HepG2 (cell line): ENCODE measurements around the gene ASMT. TPM values are rescaled to one million over a fixed set of nuclear protein-coding genes. Genes with fewer than 3 reads are reported as not detected.
A peak's percentile ranks its signal among the peaks of the same experiment; 100 is the strongest.

Source experiments
- AGO1 ChIP-seq: fragments of 200-400 bp; formaldehyde crosslinking; IDR thresholded peaks from 2 replicates; pipeline ENCODE4 v1.6.1; 2017; ENCODE audit warnings: mild to moderate bottlenecking, low read depth, low read length, moderate library complexity; ENCODE audit not compliant: poor library complexity, severe bottlenecking
- CREB1 ChIP-seq, 2 experiments: fragments of 450-650 bp in 1 of 2; IDR thresholded peaks; 2 replicates each; pipeline ENCODE4 v1.6.1; 2016 to 2017; ENCODE audit warnings: control low read depth in 1 of 2, mild to moderate bottlenecking in 1 of 2, missing compliant biosample characterization in 1 of 2, missing genetic modification characterization in 1 of 2
- DNMT1 ChIP-seq: sonication (generic); formaldehyde crosslinking; IDR thresholded peaks from 2 replicates; pipeline ENCODE4 v1.5.1; 2020; ENCODE audit warnings: mild to moderate bottlenecking, missing genetic modification reagents
- ETV6 ChIP-seq: sonication (generic); formaldehyde crosslinking; conservative IDR thresholded peaks from 2 replicates; pipeline ENCODE4 v1.4.0; 2020; ENCODE audit warnings: missing genetic modification reagents
- FUBP1 ChIP-seq: sonication (generic); formaldehyde crosslinking; IDR thresholded peaks from 2 replicates; pipeline ENCODE4 v1.5.1; 2020; ENCODE audit warnings: missing genetic modification reagents, mild to moderate bottlenecking, borderline replicate concordance
- HNRNPH1 ChIP-seq: fragments of 200-400 bp; formaldehyde crosslinking; optimal IDR thresholded peaks from 2 replicates; pipeline ENCODE3; 2017; ENCODE audit warnings: mild to moderate bottlenecking, low read depth, low read length
- HNRNPL ChIP-seq: fragments of 200-400 bp; formaldehyde crosslinking; IDR thresholded peaks from 2 replicates; pipeline ENCODE4 v1.6.1; 2017; ENCODE audit warnings: mild to moderate bottlenecking, low read depth, low read length
- MXI1 ChIP-seq: IDR thresholded peaks from 3 replicates; pipeline ENCODE4 v1.6.1; 2012; ENCODE audit warnings: low read depth, low read length, inconsistent platforms, borderline replicate concordance
- NFYB ChIP-seq: sonication (generic); formaldehyde crosslinking; IDR thresholded peaks from 2 replicates; pipeline ENCODE4 v1.4.0; 2020; ENCODE audit warnings: missing genetic modification reagents
- ZNF253 ChIP-seq: sonication (generic); formaldehyde crosslinking; IDR thresholded peaks from 2 replicates; pipeline ENCODE4 v1.8.0; 2022; ENCODE audit warnings: mild to moderate bottlenecking, missing genetic modification reagents, borderline replicate concordance
- ZNF687 ChIP-seq: sonication (generic); formaldehyde crosslinking; IDR thresholded peaks from 2 replicates; pipeline ENCODE4 v1.5.1; 2020; ENCODE audit warnings: mild to moderate bottlenecking, missing genetic modification reagents, moderate library complexity
- ZNF704 ChIP-seq: sonication (generic); formaldehyde crosslinking; IDR thresholded peaks from 2 replicates; pipeline ENCODE4 v1.8.1; 2023; ENCODE audit warnings: mild to moderate bottlenecking, inconsistent platforms, moderate library complexity, missing genetic modification reagents, borderline replicate concordance
- ZNF746 ChIP-seq: sonication (generic); formaldehyde crosslinking; IDR thresholded peaks from 2 replicates; pipeline ENCODE4 v1.8.0; 2022; ENCODE audit warnings: mild to moderate bottlenecking, missing genetic modification reagents
- polyA plus RNA-seq, 8 experiments: library from polyadenylated mRNA; depleted of rRNA in 3 of 8; stranded (reverse) in 7 of 8; unstranded in 1 of 8; fragments of >200 nt; fragmentation: Illumina TruSeq in 4 of 8; extraction: Trizol in 4 of 8; gene quantifications; 2 replicates each; pipeline versions ENCODE4 v1.2.1 to v1.2.3, GENCODE V29; 2011 to 2016; ENCODE audit warnings: low read depth in 4 of 8, missing spikeins in 1 of 8, mixed read lengths in 1 of 8; ENCODE audit not compliant: insufficient read depth in 1 of 8
- total RNA-seq, 5 experiments: library from RNA; depleted of rRNA; stranded (reverse); fragments of >200 nt; fragmentation: Illumina TruSeq; extraction: Trizol; gene quantifications; 2 replicates each; pipeline ENCODE4 v1.2.3, GENCODE V29; 2016; ENCODE audit warnings: low read depth in 1 of 5

Gene ASMT
- total and polyA plus RNA-seq, 2 of the 13 experiments (the other 11 are each of a cell fraction or from before 2014, with no cell fraction given): 0.04 TPM; not detected in 1

GRCh38 chrX:1591102-1591862 lies 23.6 kb upstream of the ASMT start, which contains the start of gene AKAP17A (continued):
- TF ChIP-seq FUBP1 (CRISPR knock-in tag): no peak
- TF ChIP-seq ZNF746 (CRISPR knock-in tag): no peak
- TF ChIP-seq ZNF704 (CRISPR knock-in tag): no peak
- TF ChIP-seq ZNF253 (CRISPR knock-in tag): no peak
- TF ChIP-seq ZNF687 (CRISPR knock-in tag): peak; percentile 48
- TF ChIP-seq NFYB (CRISPR knock-in tag): peak; percentile 86
- no peak for TF ChIP-seq HNRNPH1
- peak; percentile 55; the same call in 1 of the 3 replicates for TF ChIP-seq MXI1
- peak; percentile 23 for TF ChIP-seq AGO1
- TF ChIP-seq ETV6 (CRISPR knock-in tag): no peak
- peak; percentile 86 for TF ChIP-seq CREB1 (IDR thresholded peaks at IDR 0.05)
- peak; percentile 91 for TF ChIP-seq CREB1 (CRISPR knock-in tag; IDR thresholded peaks at IDR 0.05)
- TF ChIP-seq DNMT1: no peak
- TF ChIP-seq HNRNPL: 0 out of 2 replicates have a peak, but pooled peaks have one; percentile 44
